ENCODE data around the gene ARHGEF11.
"Not testable (repeated sequence)": the region's sequence is repeated elsewhere in the genome, so short reads cannot be mapped to it uniquely, and the experiment has no call there.

ARHGEF11 gene

GRCh38 chr1:157045250-157046218 lies at the start of gene ARHGEF11:
Gene ARHGEF11, minus strand, starts transcription at chr1:157045742. Its CDS starts 1,412 bp downstream, at chr1:157044330.
- DNase-seq, result peak; percentile 93

GRCh38 chr1:157095091-157095490 lies 49.5 kb upstream of the ARHGEF11 start:
- no peak for DNase-seq

- DNase-seq, result no peak
Observed at GRCh38 chr1:157092831-157093230, 47.3 kb upstream of the ARHGEF11 start.

GRCh38 chr1:157091668-157092273 lies 46.2 kb upstream of the ARHGEF11 start:
- no peak for DNase-seq

GRCh38 chr1:157091186-157091585 lies 45.6 kb upstream of the ARHGEF11 start:
- DNase-seq, result no peak

GRCh38 chr1:157090771-157091170 lies 45.2 kb upstream of the ARHGEF11 start:
- DNase-seq, result no peak

GRCh38 chr1:157090196-157090647 lies 44.7 kb upstream of the ARHGEF11 start:
- DNase-seq, result peak; percentile 89

- DNase-seq, result no peak
Observed at GRCh38 chr1:157089789-157090188, 44.2 kb upstream of the ARHGEF11 start.

GRCh38 chr1:157088607-157089006 lies 43.1 kb upstream of the ARHGEF11 start:
- no peak for DNase-seq

- DNase-seq, result no peak
Observed at GRCh38 chr1:157087030-157087429, 41.5 kb upstream of the ARHGEF11 start.

- no peak for DNase-seq
Observed at GRCh38 chr1:157086299-157086698, 40.8 kb upstream of the ARHGEF11 start.

- DNase-seq, result no peak
Observed at GRCh38 chr1:157085421-157085820, 39.9 kb upstream of the ARHGEF11 start.

- DNase-seq, result no peak
Observed at GRCh38 chr1:157084720-157085119, 39.2 kb upstream of the ARHGEF11 start.

- no peak for DNase-seq
Observed at GRCh38 chr1:157081707-157082106, 36.2 kb upstream of the ARHGEF11 start.

- no peak for DNase-seq
Observed at GRCh38 chr1:157080714-157081113, 35.2 kb upstream of the ARHGEF11 start.

GRCh38 chr1:157077394-157077793 lies 31.9 kb upstream of the ARHGEF11 start:
- no peak for DNase-seq

GRCh38 chr1:157073944-157074685 lies 28.6 kb upstream of the ARHGEF11 start:
- peak; percentile 73 for DNase-seq

GRCh38 chr1:157069601-157070000 lies 24.1 kb upstream of the ARHGEF11 start:
- no peak for DNase-seq

GRCh38 chr1:157059241-157059640 lies 13.7 kb upstream of the ARHGEF11 start:
- DNase-seq, result not testable (repeated sequence)

- DNase-seq, result no peak
Observed at GRCh38 chr1:157056269-157056668, 10.7 kb upstream of the ARHGEF11 start.

- DNase-seq, result not testable (repeated sequence)
Observed at GRCh38 chr1:157055729-157056128, 10.2 kb upstream of the ARHGEF11 start.

GRCh38 chr1:157050836-157051235 lies 5.3 kb upstream of the ARHGEF11 start:
- no peak for DNase-seq

- DNase-seq, result no peak
Observed at GRCh38 chr1:157047062-157047410, 1.5 kb upstream of the ARHGEF11 start.

Measured in right forelimb (tissue), 1 donor.